ENCODE data around the gene PRSS27. TPM values are rescaled to one million over a fixed set of nuclear protein-coding genes. Genes with fewer than 3 reads are reported as not detected.
"Not testable (repeated sequence)": the region's sequence is repeated elsewhere in the genome, so short reads cannot be mapped to it uniquely, and the experiment has no call there.

The PRSS27 gene
- total RNA-seq, 2 experiments from 2014 or later: 1.9 to 2.0 TPM

GRCh38 chr16:2742323-2743006 is 22.4 kb upstream of the PRSS27 start:
- Mint-ChIP-seq H3K4me3 (no peak overlapping the region), H3K9me3 (no peaks in the 10 kb centered on the region), H3K4me1 (no peaks in the 10 kb centered on the region), H3K27ac (no peak overlapping the region), H3K27me3 (no peaks in the 10 kb centered on the region), H3K36me3 (no peaks in the 10 kb centered on the region)
- no peak for DNase-seq

DNA sequence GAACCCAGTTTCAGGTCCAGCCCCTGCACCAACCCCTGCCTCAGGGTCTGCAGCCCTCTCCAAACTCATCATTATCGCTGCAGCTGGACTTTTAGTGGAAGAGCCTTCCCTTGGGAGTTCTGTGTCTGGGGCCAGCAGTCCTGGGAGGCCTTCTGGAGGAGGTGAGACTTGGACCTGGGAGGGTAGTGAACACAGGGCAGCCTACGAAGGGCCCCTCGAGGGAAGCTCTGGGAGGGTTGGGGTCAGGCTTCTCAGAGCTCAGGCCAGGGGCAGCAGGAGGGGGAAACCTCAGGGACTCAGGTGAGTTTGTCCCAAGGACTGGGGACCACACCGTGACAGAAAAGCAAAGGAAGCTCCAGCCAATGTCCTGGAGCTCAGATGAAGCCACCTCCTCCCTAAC is 21.1 kb upstream of the PRSS27 start:
- no peak for DNase-seq
- Mint-ChIP-seq H3K4me1 (no peaks in the 10 kb centered on the region), H3K9me3 (no peaks in the 10 kb centered on the region), H3K4me3 (no peak overlapping the region), H3K36me3 (no peaks in the 10 kb centered on the region), H3K27me3 (no peaks in the 10 kb centered on the region), H3K27ac (no peak overlapping the region)

- DNase-seq: no peak
- Mint-ChIP-seq H3K27me3 (no peaks in the 10 kb centered on the region), H3K4me3 (no peak overlapping the region), H3K36me3 (no peaks in the 10 kb centered on the region), H3K27ac (peak overlapping the region; percentile 50), H3K9me3 (no peaks in the 10 kb centered on the region), H3K4me1 (no peaks in the 10 kb centered on the region)
Observed at GRCh38 chr16:2740476-2740875, 20.5 kb upstream of the PRSS27 start.

GRCh38 chr16:2739625-2740430 is 19.8 kb upstream of the PRSS27 start:
- Mint-ChIP-seq H3K9me3 (no peaks in the 10 kb centered on the region), H3K27me3 (no peaks in the 10 kb centered on the region), H3K27ac (no peak overlapping the region), H3K36me3 (no peaks in the 10 kb centered on the region), H3K4me3 (no peak overlapping the region), H3K4me1 (peaks cover 1% of the 10 kb centered on the region)
- no peak for DNase-seq

GRCh38 chr16:2738615-2739014 is 18.6 kb upstream of the PRSS27 start:
- no peaks in the 10 kb centered on the region for H3K9me3 Mint-ChIP-seq
- H3K36me3 Mint-ChIP-seq: no peaks in the 10 kb centered on the region
- H3K4me3 Mint-ChIP-seq: no peak overlapping the region
- no peaks in the 10 kb centered on the region for H3K27me3 Mint-ChIP-seq
- DNase-seq: no peak
- H3K27ac Mint-ChIP-seq: no peak overlapping the region
- H3K4me1 Mint-ChIP-seq: peaks cover 1% of the 10 kb centered on the region

DNA sequence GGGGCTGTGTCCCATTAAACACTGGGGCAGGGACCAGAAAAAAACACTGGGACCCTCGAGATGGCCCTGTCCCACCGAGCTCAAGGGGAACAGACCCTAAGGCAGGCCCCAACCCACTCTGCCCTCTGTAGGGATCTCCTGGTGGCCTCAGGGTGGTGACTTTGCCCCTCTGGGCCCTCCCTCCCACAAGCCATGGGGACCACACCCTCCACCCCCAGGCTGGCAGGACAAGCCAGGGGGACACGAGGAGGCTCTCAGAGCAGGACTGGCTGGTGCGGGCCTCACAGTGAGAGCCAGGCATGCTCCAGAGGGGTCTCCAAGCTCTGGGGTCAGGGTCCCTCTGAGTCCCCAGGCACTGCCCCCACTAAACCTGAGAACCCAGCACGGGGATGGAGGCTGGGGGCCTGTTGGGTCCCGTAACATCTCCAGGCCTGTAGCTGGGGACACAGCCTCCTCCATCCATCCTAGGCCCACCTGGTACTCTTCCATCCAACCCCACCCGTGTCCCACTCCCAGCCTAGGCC is 17.9 kb upstream of the PRSS27 start:
- DNase-seq: no peak
- Mint-ChIP-seq H3K27ac (no peak overlapping the region), H3K36me3 (no peaks in the 10 kb centered on the region), H3K4me1 (peaks cover 1% of the 10 kb centered on the region), H3K9me3 (no peaks in the 10 kb centered on the region), H3K27me3 (no peaks in the 10 kb centered on the region), H3K4me3 (no peak overlapping the region)

DNA sequence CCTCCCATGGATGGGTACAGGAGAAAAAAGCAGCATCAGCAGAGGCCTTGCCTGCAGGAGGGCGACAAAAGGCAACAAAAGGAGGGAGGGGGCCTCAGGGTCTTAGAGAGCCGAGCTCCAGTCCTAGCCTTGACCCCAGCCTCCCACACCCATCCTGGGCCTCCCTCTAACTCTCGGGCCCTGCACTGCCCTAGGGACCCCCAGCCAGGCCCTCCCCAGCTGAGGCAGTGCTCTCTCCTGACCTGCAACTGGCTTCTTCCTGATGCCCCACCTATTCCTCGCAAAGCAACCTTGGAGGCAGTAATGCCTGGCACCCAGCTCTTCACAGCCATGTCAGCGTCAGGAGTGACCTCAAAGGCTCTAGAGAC is 17.2 kb upstream of the PRSS27 start:
- H3K4me3 Mint-ChIP-seq: no peak overlapping the region
- H3K27ac Mint-ChIP-seq: no peak overlapping the region
- H3K4me1 Mint-ChIP-seq: peaks cover 1% of the 10 kb centered on the region
- DNase-seq: no peak
- no peaks in the 10 kb centered on the region for H3K36me3 Mint-ChIP-seq
- H3K9me3 Mint-ChIP-seq: no peaks in the 10 kb centered on the region
- no peaks in the 10 kb centered on the region for H3K27me3 Mint-ChIP-seq

DNA sequence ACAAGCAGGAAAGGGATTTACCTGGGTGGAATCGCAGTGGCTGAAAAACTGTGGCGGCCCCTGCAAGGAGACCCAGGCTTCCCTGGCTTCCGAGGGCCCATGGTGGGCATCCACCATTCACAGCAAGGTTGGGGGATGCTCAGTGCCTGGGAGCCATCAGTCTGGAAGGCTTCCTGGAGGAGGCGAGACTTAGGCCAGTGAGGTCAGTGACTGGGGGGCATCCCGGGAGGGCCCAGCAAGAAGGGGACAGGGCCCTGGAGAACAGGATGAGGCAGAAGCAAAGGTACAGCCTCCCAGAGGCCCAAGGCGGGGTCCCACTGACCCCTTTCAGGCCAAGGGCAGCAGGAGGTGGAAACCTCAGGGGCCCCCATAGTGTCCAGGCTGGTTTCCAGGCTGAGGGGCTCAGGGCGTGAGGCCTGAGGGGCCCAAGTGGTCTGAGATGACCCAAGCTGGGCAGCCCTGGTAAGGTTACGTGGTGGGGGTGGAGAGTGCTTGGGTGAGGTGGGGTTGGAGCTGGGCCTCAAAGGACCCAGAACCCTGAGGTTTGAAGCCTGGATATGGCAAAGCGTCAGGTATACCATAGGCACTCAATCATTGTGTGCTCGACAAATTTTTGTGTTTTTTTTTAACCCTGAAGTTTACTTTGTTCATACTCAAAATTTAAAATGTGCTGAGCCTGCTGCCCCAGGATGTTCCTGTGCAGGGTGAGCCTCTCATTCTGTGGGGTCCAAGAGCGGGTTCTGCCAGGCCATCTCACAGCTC is 16.6 kb upstream of the PRSS27 start:
- Mint-ChIP-seq H3K27me3 (no peaks in the 10 kb centered on the region), H3K9me3 (no peaks in the 10 kb centered on the region), H3K4me3 (no peak overlapping the region), H3K36me3 (no peaks in the 10 kb centered on the region), H3K27ac (no peak overlapping the region), H3K4me1 (peaks cover 1% of the 10 kb centered on the region)
- DNase-seq: no peak

DNA sequence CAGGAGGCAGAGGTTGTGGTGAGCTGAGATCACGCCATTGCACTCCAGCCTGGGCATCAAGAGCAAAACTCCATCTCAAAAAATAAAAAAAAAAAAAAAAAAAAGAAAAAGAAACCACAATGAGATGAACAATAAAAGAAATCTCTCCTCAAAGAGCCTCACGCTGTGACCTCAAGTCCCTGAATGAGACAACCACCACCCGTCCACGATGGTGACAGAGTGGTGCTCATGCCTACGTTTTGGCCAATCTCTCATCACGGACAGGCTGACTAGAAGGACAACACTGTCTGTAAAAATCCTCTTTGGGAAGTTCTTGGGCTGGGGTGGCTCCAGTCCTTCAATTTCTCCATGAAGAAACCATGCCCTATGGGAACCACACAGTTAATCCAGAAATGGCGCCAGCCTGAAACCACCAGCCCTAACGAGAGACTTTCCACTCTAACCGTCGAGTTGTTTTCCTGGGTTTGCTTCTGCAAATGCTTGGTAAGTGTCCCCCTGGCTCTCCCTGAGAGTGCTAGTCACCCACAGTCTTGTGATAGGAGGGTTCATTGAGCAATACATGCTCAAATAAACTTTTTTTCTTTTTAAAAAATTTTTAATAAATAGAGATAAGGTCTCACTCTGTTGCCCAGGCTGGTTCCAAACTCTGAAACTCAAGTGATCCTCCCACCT is 15.0 kb upstream of the PRSS27 start:
- Mint-ChIP-seq H3K36me3 (no peaks in the 10 kb centered on the region), H3K4me3 (no peak overlapping the region), H3K27ac (no peak overlapping the region), H3K9me3 (no peaks in the 10 kb centered on the region), H3K4me1 (peaks cover 1% of the 10 kb centered on the region), H3K27me3 (no peaks in the 10 kb centered on the region)
- no peak for DNase-seq

DNA sequence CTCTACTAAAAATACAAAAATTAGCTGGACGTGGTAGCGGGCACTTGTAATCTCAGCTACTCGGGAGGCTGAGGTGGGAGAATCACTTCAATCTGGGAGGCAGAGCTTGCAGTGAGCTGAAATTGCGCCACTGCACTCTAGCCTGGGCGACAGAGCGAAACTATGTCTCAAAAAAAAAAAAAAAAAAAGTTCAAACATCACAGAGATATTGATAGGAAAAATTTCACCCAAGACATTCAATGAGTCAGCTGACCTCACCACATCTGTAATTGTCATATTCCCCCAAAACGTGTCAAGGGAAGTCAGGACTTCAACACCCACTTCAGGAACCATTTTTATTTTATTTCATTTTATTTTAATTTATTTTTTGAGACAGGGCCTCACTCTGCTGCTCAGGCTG is 8.0 kb upstream of the PRSS27 start:
- Mint-ChIP-seq H3K27ac (peak overlapping the region; percentile 25), H3K4me1 (peaks cover 6% of the 10 kb centered on the region), H3K9me3 (no peaks in the 10 kb centered on the region), H3K4me3 (no peak overlapping the region), H3K36me3 (no peaks in the 10 kb centered on the region), H3K27me3 (peaks cover 5% of the 10 kb centered on the region)
- DNase-seq: no peak

DNA sequence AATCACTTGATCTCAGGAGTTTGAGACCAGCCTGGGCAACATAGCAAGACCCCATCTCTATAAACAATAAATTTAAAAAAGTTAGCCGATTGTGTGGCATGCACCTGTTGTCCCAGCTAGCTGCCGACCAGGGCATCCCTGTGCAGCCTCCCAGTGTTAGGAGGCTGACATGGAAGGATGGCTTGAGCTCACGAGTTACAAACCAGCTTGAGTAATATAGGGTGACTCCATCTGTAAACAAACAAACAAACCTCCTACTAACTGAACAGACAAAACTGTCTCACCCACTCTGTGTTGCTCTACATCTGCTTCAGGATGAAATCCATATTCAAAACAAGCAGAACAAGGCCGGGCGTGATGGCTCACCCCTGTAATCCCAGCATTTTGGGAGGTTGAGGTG is 6.9 kb upstream of the PRSS27 start:
- Mint-ChIP-seq H3K27me3 (peaks cover 5% of the 10 kb centered on the region), H3K36me3 (no peaks in the 10 kb centered on the region), H3K9me3 (no peaks in the 10 kb centered on the region), H3K4me3 (no peak overlapping the region), H3K4me1 (peaks cover 7% of the 10 kb centered on the region), H3K27ac (no peak overlapping the region)
- DNase-seq: no peak

- no peak overlapping the region for H3K27ac Mint-ChIP-seq
- no peaks in the 10 kb centered on the region for H3K9me3 Mint-ChIP-seq
- H3K4me1 Mint-ChIP-seq: peaks cover 7% of the 10 kb centered on the region
- no peaks in the 10 kb centered on the region for H3K36me3 Mint-ChIP-seq
- no peak for DNase-seq
- H3K27me3 Mint-ChIP-seq: peaks cover 5% of the 10 kb centered on the region
- H3K4me3 Mint-ChIP-seq: no peak overlapping the region
Observed at GRCh38 chr16:2724816-2725348, 4.9 kb upstream of the PRSS27 start.

- Mint-ChIP-seq H3K4me3 (no peak overlapping the region), H3K27me3 (peaks cover 5% of the 10 kb centered on the region), H3K36me3 (no peaks in the 10 kb centered on the region), H3K9me3 (no peaks in the 10 kb centered on the region), H3K27ac (no peak overlapping the region), H3K4me1 (peaks cover 7% of the 10 kb centered on the region)
- DNase-seq: no peak
Observed at GRCh38 chr16:2724088-2724676, 4.2 kb upstream of the PRSS27 start.

DNA sequence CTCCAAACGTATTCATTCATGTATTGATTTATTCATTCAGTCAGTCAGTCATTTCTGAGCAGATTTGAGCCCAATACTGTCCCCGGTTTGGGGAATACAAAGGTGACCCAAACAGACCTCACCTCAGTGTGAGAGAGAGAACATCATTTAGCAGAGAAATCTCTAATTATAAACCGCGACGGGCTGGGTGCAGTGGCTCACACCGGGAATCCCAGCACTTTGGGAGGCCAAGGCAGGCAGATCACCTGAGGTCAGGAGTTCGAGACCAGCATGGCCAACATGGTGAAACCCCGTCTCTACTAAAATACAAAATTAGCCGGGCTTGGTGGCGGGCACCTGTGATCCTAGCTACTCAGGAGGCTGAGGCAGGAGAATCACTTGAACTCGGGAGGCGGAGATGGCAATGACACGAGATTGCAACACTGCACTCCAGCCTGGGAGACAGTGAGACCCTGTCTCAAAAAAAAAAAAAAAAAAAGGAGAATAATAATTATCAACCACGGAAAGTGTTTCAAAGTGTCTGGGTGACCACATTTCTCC is 1.7 kb upstream of the PRSS27 start:
- Mint-ChIP-seq H3K4me3 (peak overlapping the region; percentile 64), H3K27ac (peak overlapping the region; percentile 58)
- not testable (repeated sequence) for H3K36me3 Mint-ChIP-seq, DNase-seq, H3K27me3 Mint-ChIP-seq, H3K4me1 Mint-ChIP-seq, H3K9me3 Mint-ChIP-seq

Data from activated naive CD8-positive, alpha-beta T cell treated with anti-CD3 and anti-CD28 coated beads for 36 hours (primary cell).